Measurements from ENCODE around the gene NKAIN2.

GRCh38 chr6:123804787-123805540, 1.3 kb downstream of the NKAIN2 start:
- no peak for TF ChIP-seq CTCF (IDR thresholded peaks at IDR 0.05; ENCODE audit: low read length)
- no peak for TF ChIP-seq EZH2phosphoT487 (IDR thresholded peaks at IDR 0.05; ENCODE audit: low read length)
